Measurements from ENCODE around the gene CCDC159. TPM values are rescaled to one million over a fixed set of nuclear protein-coding genes. Genes with fewer than 3 reads are reported as not detected.

The CCDC159 gene
- polyA plus RNA-seq, 1 donor (not counting 4 experiments of a cell fraction or from before 2014, with no cell fraction given), result 6.4 TPM

- H3K4me2 ChIP-seq (ENCODE audit: control insufficient read depth, extremely low read depth, insufficient read depth, low read depth, low read length), result no peak overlapping the region
- H3K79me2 ChIP-seq (ENCODE audit: control insufficient read depth, insufficient read depth, low read length), result no peaks in the 10 kb centered on the region
- H3K4me3 ChIP-seq (ENCODE audit: control insufficient read depth in 2 of 3, extremely low read depth in 1 of 3, insufficient read depth in 2 of 3, low read depth in 1 of 3, low read length in 3 of 3), result no peak overlapping the region
- H3K9me3 ChIP-seq (ENCODE audit: control insufficient read depth, low read depth, low read length), result no peaks in the 10 kb centered on the region
- H3K9me1 ChIP-seq (ENCODE audit: control insufficient read depth, extremely low read depth, insufficient read depth, low read length), result no peaks in the 10 kb centered on the region
- H3K27ac ChIP-seq (ENCODE audit: control insufficient read depth, insufficient read depth, low read length), result no peak overlapping the region
- peaks cover 0 to 5% of the 10 kb centered on the region in 2 experiments for H3K36me3 ChIP-seq (ENCODE audit: control insufficient read depth in 2 of 2, extremely low read depth in 1 of 2, insufficient read depth in 2 of 2, low read length in 2 of 2)
- TF ChIP-seq EZH2 (IDR thresholded peaks at IDR 0.05; ENCODE audit: low read length), result no peak
- TF ChIP-seq CTCF (optimal IDR thresholded peaks at IDR 0.05 in 1 of 3, IDR thresholded peaks at IDR 0.05 in 1 of 3, conservative IDR thresholded peaks at IDR 0.05 in 1 of 3; ENCODE audit: extremely low read depth in 1 of 3, insufficient read depth in 2 of 3, low read length in 3 of 3), result no peak
- no peak overlapping the region for H2AFZ ChIP-seq (ENCODE audit: control insufficient read depth, low read length)
- H3K9ac ChIP-seq (ENCODE audit: control insufficient read depth, extremely low read depth, insufficient read depth, low read length), result no peak overlapping the region
- H3K4me1 ChIP-seq (ENCODE audit: control insufficient read depth, extremely low read depth, insufficient read depth, low read length), result no peaks in the 10 kb centered on the region
- dilution Hi-C loops (cut with MboI; ENCODE audit: extremely low pct_ligation_motif_present, low sequenced_read_pairs), result no loop called here
- DNase-seq (ENCODE audit: low read depth, low spot score) (no peak), FAIRE-seq (no peak)
- no peaks in the 10 kb centered on the region for H4K20me1 ChIP-seq (ENCODE audit: control insufficient read depth, extremely low read depth, insufficient read depth, low read length)
- no peaks in the 10 kb centered on the region for H3K27me3 ChIP-seq (ENCODE audit: control insufficient read depth, extremely low read depth, insufficient read depth, low read length)
These were observed 21.2 kb downstream of the CCDC159 start for GRCh38 chr19:11367528-11367927.

GRCh38 chr19:11370744-11371143, 24.4 kb downstream of the CCDC159 start:
- Histone ChIP-seq H3K4me2 (ENCODE audit: control insufficient read depth, extremely low read depth, insufficient read depth, low read depth, low read length) (no peak overlapping the region), H3K9me1 (ENCODE audit: control insufficient read depth, extremely low read depth, insufficient read depth, low read length) (no peaks in the 10 kb centered on the region), H3K36me3 (ENCODE audit: control insufficient read depth in 2 of 2, extremely low read depth in 1 of 2, insufficient read depth in 2 of 2, low read length in 2 of 2) (no peaks in the 10 kb centered on the region), H3K9me3 (ENCODE audit: control insufficient read depth, low read depth, low read length) (no peaks in the 10 kb centered on the region), H3K27me3 (ENCODE audit: control insufficient read depth, extremely low read depth, insufficient read depth, low read length) (no peaks in the 10 kb centered on the region), H4K20me1 (ENCODE audit: control insufficient read depth, extremely low read depth, insufficient read depth, low read length) (no peaks in the 10 kb centered on the region), H3K4me1 (ENCODE audit: control insufficient read depth, extremely low read depth, insufficient read depth, low read length) (peaks cover 9% of the 10 kb centered on the region), H3K9ac (ENCODE audit: control insufficient read depth, extremely low read depth, insufficient read depth, low read length) (no peak overlapping the region), H2AFZ (ENCODE audit: control insufficient read depth, low read length) (no peak overlapping the region), H3K79me2 (ENCODE audit: control insufficient read depth, insufficient read depth, low read length) (peaks cover 3% of the 10 kb centered on the region), H3K4me3 (ENCODE audit: control insufficient read depth in 2 of 3, extremely low read depth in 1 of 3, insufficient read depth in 2 of 3, low read depth in 1 of 3, low read length in 3 of 3) (no peak overlapping the region), H3K27ac (ENCODE audit: control insufficient read depth, insufficient read depth, low read length) (no peak overlapping the region)
- DNase-seq (ENCODE audit: low read depth, low spot score), result no peak
- TF ChIP-seq CTCF (optimal IDR thresholded peaks at IDR 0.05 in 1 of 3, IDR thresholded peaks at IDR 0.05 in 1 of 3, conservative IDR thresholded peaks at IDR 0.05 in 1 of 3; ENCODE audit: extremely low read depth in 1 of 3, insufficient read depth in 2 of 3, low read length in 3 of 3) (no peak), EZH2 (IDR thresholded peaks at IDR 0.05; ENCODE audit: low read length) (no peak)
- dilution Hi-C loops (cut with MboI; ENCODE audit: extremely low pct_ligation_motif_present, low sequenced_read_pairs), result no loop called here
- no peak for FAIRE-seq

Data from keratinocyte (primary cell).